GM12878 (cell line): ENCODE data around the gene ERMARD.

ENCODE experiments used
- CEBPZ ChIP-seq: fragments of 150-350 bp; IDR thresholded peaks from 2 replicates; pipeline ENCODE4 v1.6.1; 2016; ENCODE audit warnings: low read depth, low read length
- EZH2 ChIP-seq: IDR thresholded peaks from 2 replicates; pipeline ENCODE4 v1.6.1; 2012; ENCODE audit warnings: low read depth, mild to moderate bottlenecking, control low read depth, inconsistent platforms, low read length, borderline replicate concordance; ENCODE audit not compliant: control insufficient read depth
- RFX5 ChIP-seq: IDR thresholded peaks from 2 replicates; pipeline ENCODE4 v1.6.1; 2011; ENCODE audit warnings: low read depth, low read length, improper control_type of control experiment
- ZNF24 ChIP-seq: fragments of 450-650 bp; IDR thresholded peaks from 2 replicates; pipeline ENCODE4 v1.6.1; 2017; ENCODE audit warnings: antibody characterized with exemption, mild to moderate bottlenecking
- ZNF592 ChIP-seq: fragments of 450-650 bp; IDR thresholded peaks from 2 replicates; pipeline ENCODE4 v1.6.1; 2017; ENCODE audit warnings: mild to moderate bottlenecking, moderate library complexity
- TF ChIP-seq, protein P1 (sequence below): fragments of 450-650 bp; formaldehyde crosslinking; IDR thresholded peaks from 2 replicates; pipeline ENCODE4 v1.5.0; 2022; ENCODE audit warnings: mild to moderate bottlenecking, missing genetic modification characterization
- TF ChIP-seq, protein P2 (sequence below): IDR thresholded peaks from 2 replicates; pipeline ENCODE4 v1.6.1; 2011; ENCODE audit warnings: low read depth, low read length, improper control_type of control experiment, borderline replicate concordance

DNA sequence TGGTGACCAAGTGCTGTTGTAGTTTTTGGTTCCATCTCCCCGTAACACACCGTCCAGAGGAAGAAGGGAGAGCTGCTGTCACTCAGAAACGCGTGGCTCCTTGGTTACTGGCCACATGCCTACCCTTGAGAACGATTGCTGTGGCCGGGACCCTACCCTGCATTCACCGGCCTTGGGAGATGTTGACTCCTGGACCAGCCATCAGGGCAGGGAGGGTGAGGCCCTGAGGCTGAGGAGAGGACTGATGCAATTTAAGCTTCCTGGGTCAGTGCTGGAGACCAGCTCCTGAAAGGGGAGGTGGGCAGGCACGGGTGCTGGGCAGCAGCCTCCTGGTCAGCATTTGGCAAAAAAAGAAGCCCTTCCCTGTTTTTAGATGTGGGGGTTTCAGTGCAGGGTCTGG lies 31.5 kb downstream of the ERMARD start:
- TF ChIP-seq RFX5 = no peak
- TF ChIP-seq, protein P1, sequence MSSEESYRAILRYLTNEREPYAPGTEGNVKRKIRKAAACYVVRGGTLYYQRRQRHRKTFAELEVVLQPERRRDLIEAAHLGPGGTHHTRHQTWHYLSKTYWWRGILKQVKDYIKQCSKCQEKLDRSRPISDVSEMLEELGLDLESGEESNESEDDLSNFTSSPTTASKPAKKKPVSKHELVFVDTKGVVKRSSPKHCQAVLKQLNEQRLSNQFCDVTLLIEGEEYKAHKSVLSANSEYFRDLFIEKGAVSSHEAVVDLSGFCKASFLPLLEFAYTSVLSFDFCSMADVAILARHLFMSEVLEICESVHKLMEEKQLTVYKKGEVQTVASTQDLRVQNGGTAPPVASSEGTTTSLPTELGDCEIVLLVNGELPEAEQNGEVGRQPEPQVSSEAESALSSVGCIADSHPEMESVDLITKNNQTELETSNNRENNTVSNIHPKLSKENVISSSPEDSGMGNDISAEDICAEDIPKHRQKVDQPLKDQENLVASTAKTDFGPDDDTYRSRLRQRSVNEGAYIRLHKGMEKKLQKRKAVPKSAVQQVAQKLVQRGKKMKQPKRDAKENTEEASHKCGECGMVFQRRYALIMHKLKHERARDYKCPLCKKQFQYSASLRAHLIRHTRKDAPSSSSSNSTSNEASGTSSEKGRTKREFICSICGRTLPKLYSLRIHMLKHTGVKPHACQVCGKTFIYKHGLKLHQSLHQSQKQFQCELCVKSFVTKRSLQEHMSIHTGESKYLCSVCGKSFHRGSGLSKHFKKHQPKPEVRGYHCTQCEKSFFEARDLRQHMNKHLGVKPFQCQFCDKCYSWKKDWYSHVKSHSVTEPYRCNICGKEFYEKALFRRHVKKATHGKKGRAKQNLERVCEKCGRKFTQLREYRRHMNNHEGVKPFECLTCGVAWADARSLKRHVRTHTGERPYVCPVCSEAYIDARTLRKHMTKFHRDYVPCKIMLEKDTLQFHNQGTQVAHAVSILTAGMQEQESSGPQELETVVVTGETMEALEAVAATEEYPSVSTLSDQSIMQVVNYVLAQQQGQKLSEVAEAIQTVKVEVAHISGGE (CRISPR knock-in tag) = no peak
- no peak for TF ChIP-seq CEBPZ
- TF ChIP-seq, protein P2, sequence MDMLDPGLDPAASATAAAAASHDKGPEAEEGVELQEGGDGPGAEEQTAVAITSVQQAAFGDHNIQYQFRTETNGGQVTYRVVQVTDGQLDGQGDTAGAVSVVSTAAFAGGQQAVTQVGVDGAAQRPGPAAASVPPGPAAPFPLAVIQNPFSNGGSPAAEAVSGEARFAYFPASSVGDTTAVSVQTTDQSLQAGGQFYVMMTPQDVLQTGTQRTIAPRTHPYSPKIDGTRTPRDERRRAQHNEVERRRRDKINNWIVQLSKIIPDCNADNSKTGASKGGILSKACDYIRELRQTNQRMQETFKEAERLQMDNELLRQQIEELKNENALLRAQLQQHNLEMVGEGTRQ = no peak
- TF ChIP-seq ZNF592 = no peak
- no peak for TF ChIP-seq EZH2
- no peak for TF ChIP-seq ZNF24
